Tibial nerve (tissue), 4 donors: ENCODE measurements around the gene FNDC11. TPM values are rescaled to one million over a fixed set of nuclear protein-coding genes. Genes with fewer than 3 reads are reported as not detected.

Experiments used
- DNase-seq, 2 donors: peaks; one replicate each; pipeline ENCODE4 v3.0.0-alpha.2; 2019; ENCODE audit warnings: low spot score in 2 of 2
- H3K27ac ChIP-seq, 4 donors: fragments of 200-600 bp; sonication (generic) in 3 of 4; one replicate each; pipeline ENCODE4 v1.5.1; 2017 to 2019; ENCODE audit warnings: mild to moderate bottlenecking in 1 of 4
- H3K27me3 ChIP-seq, 2 donors: fragments of 200-600 bp; sonication (generic) in 1 of 2; one replicate each; pipeline versions ENCODE4 v1.5.1 to v1.6.0; 2017 to 2019
- H3K36me3 ChIP-seq, 3 donors: fragments of 200-600 bp; sonication (generic); one replicate each; pipeline ENCODE4 v1.5.1; 2018 to 2019
- H3K4me1 ChIP-seq, 4 donors: fragments of 200-600 bp; sonication (generic) in 3 of 4; one replicate each; pipeline ENCODE4 v1.5.1; 2017 to 2019
- H3K4me3 ChIP-seq, 4 donors: fragments of 200-600 bp; sonication (generic) in 3 of 4; one replicate each; pipeline ENCODE4 v1.5.1; 2017 to 2019; ENCODE audit warnings: mild to moderate bottlenecking in 1 of 4, moderate library complexity in 1 of 4
- H3K9me3 ChIP-seq, 4 donors: fragments of 200-600 bp; sonication (generic) in 3 of 4; one replicate each; pipeline ENCODE4 v1.5.1; 2017 to 2019
- EP300 ChIP-seq, 2 donors: sonication (generic); formaldehyde crosslinking; IDR thresholded peaks; one replicate each; pipeline ENCODE4 v1.6.1; 2017; ENCODE audit warnings: antibody characterized with exemption in 2 of 2, mild to moderate bottlenecking in 1 of 2
- POLR2A ChIP-seq, 2 donors: fragments of 450-650 bp; IDR thresholded peaks; one replicate each; pipeline ENCODE4 v1.6.1; 2017; ENCODE audit warnings: antibody characterized with exemption in 2 of 2, mild to moderate bottlenecking in 2 of 2, moderate library complexity in 2 of 2
- WGBS, 2 donors: methylation state at CpG; one replicate each; pipeline ENCODE4 v1.1.5; 2018; 5-methylcytosine and 5-hydroxymethylcytosine counted together
- total RNA-seq, 4 donors: library from RNA; depleted of rRNA; stranded (reverse); fragments of >200 nt; gene quantifications; one replicate each; pipeline ENCODE4 v1.1.0, GENCODE V29; 2016
- TF ChIP-seq, protein P1 (sequence below), 5 experiments: fragments of 200-600 bp in 3 of 5; fragments of 450-650 bp in 2 of 5; sonication (generic) in 3 of 5; IDR thresholded peaks; one replicate each; pipeline ENCODE4 v1.5.1; 2016 to 2019; ENCODE audit warnings: antibody characterized with exemption in 5 of 5, mild to moderate bottlenecking in 3 of 5, moderate library complexity in 2 of 5

The FNDC11 gene
- total RNA-seq, 4 donors from 2014 or later = 0.21 to 1.4 (median 0.30) TPM; not detected in 1

DNA sequence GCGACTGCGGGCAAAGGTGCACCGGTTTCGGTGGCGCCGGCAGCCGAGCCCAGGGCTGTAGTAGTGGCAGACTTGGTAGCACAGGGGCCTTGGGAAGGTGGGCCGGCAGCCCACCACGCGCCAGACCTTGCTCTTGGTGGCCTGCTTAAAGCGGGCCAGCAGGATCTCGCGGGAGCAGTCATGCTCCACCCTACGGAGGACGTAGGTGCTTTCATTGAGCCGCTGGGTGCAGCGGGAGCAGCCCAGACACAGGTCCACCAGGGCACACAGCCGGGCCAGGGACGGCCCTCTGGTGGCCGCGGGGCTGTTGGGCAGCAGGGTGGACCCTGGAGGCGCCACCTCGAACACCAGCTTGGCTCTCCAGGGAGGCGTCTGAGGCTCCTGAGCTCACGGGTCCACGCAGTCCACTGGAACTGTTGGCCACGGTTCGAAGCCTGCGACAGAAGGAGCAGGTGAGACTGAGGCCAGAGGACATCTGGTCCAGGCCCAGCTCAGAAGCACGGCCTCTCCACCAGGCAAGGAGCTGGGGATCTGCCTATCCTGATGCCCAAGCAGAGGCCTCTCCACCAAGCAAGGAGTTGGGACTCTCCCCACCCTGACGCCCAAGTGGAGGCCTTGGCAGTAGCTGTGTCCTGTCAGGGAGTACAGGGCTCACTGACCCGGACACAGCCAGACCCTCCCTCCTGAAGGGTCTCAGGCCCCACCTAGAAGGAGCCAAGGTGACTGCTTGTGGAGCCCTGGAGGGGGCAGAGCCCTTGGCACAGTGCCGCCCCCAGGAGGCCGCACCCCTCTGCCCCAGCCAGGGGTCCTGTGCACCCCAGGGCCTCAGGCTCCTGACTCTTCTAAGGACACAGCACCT is 19.1 kb downstream of the FNDC11 start:
- no peak for DNase-seq
- H3K27me3 ChIP-seq = no peaks in the 10 kb centered on the region
- WGBS, 2 donors = 83 to 88% methylated on average over 17 to 25 of the region's 34 CpGs
- H3K27ac ChIP-seq = peak overlapping the region; percentile 67 to 92 (median 80)
- peaks cover 0 to 27% (median 12%) of the 10 kb centered on the region in 4 donors for H3K4me1 ChIP-seq
- peaks cover 0 to 32% (median 0%) of the 10 kb centered on the region in 3 donors for H3K36me3 ChIP-seq
- peak overlapping the region; percentile 69 to 89 (median 82) for H3K4me3 ChIP-seq
- TF ChIP-seq, protein P1, sequence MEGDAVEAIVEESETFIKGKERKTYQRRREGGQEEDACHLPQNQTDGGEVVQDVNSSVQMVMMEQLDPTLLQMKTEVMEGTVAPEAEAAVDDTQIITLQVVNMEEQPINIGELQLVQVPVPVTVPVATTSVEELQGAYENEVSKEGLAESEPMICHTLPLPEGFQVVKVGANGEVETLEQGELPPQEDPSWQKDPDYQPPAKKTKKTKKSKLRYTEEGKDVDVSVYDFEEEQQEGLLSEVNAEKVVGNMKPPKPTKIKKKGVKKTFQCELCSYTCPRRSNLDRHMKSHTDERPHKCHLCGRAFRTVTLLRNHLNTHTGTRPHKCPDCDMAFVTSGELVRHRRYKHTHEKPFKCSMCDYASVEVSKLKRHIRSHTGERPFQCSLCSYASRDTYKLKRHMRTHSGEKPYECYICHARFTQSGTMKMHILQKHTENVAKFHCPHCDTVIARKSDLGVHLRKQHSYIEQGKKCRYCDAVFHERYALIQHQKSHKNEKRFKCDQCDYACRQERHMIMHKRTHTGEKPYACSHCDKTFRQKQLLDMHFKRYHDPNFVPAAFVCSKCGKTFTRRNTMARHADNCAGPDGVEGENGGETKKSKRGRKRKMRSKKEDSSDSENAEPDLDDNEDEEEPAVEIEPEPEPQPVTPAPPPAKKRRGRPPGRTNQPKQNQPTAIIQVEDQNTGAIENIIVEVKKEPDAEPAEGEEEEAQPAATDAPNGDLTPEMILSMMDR (IDR thresholded peaks at IDR 0.05) = no peak
- no peak for TF ChIP-seq EP300 (IDR thresholded peaks at IDR 0.05)
- TF ChIP-seq POLR2A (IDR thresholded peaks at IDR 0.05) = no peak
- H3K9me3 ChIP-seq = no peaks in the 10 kb centered on the region

DNA sequence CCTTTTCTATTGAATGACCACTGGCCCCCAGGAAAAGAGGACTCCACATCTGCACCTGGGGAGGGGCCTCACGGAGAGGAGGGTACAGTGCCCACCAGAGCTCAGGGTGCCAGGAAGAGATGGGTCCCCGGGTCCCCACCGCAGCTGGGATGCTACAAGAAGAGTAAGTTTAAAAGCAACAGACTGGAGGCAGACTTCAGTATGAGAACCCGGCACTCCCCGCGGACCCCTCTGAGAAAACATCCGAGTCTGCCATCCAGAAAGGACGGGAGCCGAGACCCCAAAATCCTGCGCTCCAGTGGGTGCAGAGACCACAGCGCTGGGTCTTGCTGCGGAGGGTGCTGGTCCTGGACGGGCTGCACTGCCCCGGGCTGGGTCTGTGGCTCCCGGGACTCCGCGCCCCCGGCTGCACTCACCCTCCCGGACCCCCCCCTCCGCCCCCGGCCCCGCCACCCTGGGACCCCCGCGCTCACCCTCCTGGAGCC is 19.7 kb downstream of the FNDC11 start:
- Histone ChIP-seq H3K4me1 (peaks cover 0 to 27% (median 12%) of the 10 kb centered on the region in 4 donors), H3K36me3 (peaks cover 0 to 25% (median 0%) of the 10 kb centered on the region in 3 donors), H3K9me3 (no peaks in the 10 kb centered on the region), H3K27me3 (no peaks in the 10 kb centered on the region), H3K4me3 (peak overlapping the region; percentile 69 to 89 (median 82)), H3K27ac (peak overlapping the region; percentile 67 to 92 (median 80))
- no peak for DNase-seq
- 1 to 2% methylated on average over 14 to 19 of the region's 24 CpGs for WGBS, 2 donors
- TF ChIP-seq EP300 (IDR thresholded peaks at IDR 0.05) = no peak
- no peak for TF ChIP-seq POLR2A (IDR thresholded peaks at IDR 0.05)
- TF ChIP-seq, protein P1 (IDR thresholded peaks at IDR 0.05) = no peak

GRCh38 chr20:63574156-63574828 is 20.3 kb downstream of the FNDC11 start, which contains the start of gene HELZ2:
Gene HELZ2, minus strand, starts transcription at chr20:63574239. Its CDS starts 1,854 bp downstream, at chr20:63572385.
- 17 to 83% methylated on average over 3 to 5 of the region's 40 CpGs for WGBS, 2 donors
- Histone ChIP-seq H3K9me3 (no peaks in the 10 kb centered on the region), H3K4me3 (peak within 1 kb of the TSS; percentile 69 to 89 (median 82))

DNA sequence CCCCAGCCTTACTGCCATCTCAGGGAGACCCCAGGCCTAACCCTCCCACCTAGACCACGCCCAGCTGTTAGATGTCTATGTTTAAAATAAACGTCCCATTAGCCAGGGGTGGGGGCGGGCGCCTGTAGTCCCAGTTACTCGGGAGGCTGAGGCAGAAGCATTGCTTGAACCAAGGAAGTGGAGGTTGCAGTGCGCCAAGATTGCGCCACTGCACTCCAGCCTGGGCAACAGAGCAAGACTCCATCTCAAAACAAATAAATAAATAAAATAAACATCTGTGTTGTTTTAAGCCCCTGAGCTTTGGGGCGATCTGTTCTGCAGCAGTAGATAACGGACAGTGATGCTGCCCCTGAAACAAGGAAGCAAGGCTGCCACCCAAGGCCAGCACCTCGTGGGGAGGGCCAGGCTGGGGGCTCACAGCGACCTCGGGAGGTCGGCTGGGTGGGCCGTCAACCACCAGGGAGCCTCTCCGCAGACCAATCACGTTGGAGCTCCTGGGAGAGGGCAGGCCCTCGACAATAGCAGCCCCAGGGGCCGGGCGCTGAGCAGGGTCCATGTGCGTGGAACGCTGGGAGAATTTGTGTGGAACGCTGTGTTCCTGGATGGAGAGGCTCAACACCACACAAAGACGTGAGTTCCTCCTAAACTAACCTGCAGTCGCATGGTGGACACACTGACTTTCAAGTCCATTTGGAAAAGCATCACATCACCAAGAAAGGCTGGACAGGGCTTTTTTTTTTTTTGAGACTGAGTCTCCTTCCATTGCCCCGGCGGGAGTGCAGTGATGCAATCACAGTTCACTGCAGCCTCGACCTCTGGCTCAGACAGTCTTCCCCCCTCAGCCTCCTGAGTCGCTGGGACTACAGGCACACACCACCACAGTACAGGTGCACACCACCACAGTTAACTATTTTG is 21.1 kb downstream of the FNDC11 start:
- WGBS, 2 donors = 65 to 67% methylated on average over 27 to 28 of the region's 28 CpGs
- Histone ChIP-seq H3K36me3 (peaks cover 0 to 15% (median 0%) of the 10 kb centered on the region in 3 donors), H3K27me3 (peaks cover 0 to 4% of the 10 kb centered on the region in 2 donors), H3K4me3 (peak overlapping the region in 1 of 4 donors; percentile 84), H3K27ac (peak overlapping the region in 3 of 4 donors; percentile 69 to 92 (median 90)), H3K4me1 (peaks cover 0 to 27% (median 12%) of the 10 kb centered on the region in 4 donors), H3K9me3 (no peaks in the 10 kb centered on the region)
- no peak for DNase-seq
- TF ChIP-seq EP300 (IDR thresholded peaks at IDR 0.05) (no peak), POLR2A (IDR thresholded peaks at IDR 0.05) (no peak)
- TF ChIP-seq, protein P1 (IDR thresholded peaks at IDR 0.05) = no peak

More at GRCh38 chr20:63574156-63574828, 20.3 kb downstream of the FNDC11 start, which contains the start of gene HELZ2:
- H3K27ac ChIP-seq = peak within 1 kb of the TSS; percentile 67 to 92 (median 80)
- peaks cover 0 to 27% (median 12%) of the 10 kb centered on the region in 4 donors for H3K4me1 ChIP-seq
- H3K27me3 ChIP-seq = peaks cover 0 to 3% of the 10 kb centered on the region in 2 donors
- H3K36me3 ChIP-seq = peaks cover 0 to 19% (median 0%) of the 10 kb centered on the region in 3 donors
- TF ChIP-seq, protein P1 (IDR thresholded peaks at IDR 0.05) = no peak
- peak in 1 of 2 donors; percentile 55 for TF ChIP-seq EP300 (IDR thresholded peaks at IDR 0.05)
- DNase-seq = peak; percentile 47 to 63
